GM12878 (cell line): Measurements from ENCODE around the gene SFSWAP.

Source experiments
- CTCF ChIP-seq, 3 experiments: IDR thresholded peaks in 2 of 3; conservative IDR thresholded peaks in 1 of 3; 2 replicates each; pipeline ENCODE4 v1.5.1; 2011; ENCODE audit warnings: low read depth in 3 of 3, low read length in 3 of 3, mild to moderate bottlenecking in 3 of 3, control low read depth in 2 of 3, moderate library complexity in 2 of 3, inconsistent platforms in 1 of 3, mixed read lengths in 1 of 3; ENCODE audit not compliant: control insufficient read depth in 2 of 3, insufficient read depth in 1 of 3; ENCODE audit errors: extremely low read depth in 1 of 3
- JUND ChIP-seq: IDR thresholded peaks from 2 replicates; pipeline ENCODE4 v1.6.1; 2012; ENCODE audit warnings: low read depth, mild to moderate bottlenecking, low read length, improper control_type of control experiment, moderate library complexity
- POLR2AphosphoS5 ChIP-seq: IDR thresholded peaks from 2 replicates; pipeline ENCODE4 v1.6.1; 2011; ENCODE audit warnings: mild to moderate bottlenecking, low read length, inconsistent platforms

GRCh38 chr12:131799828-131800593 is 89.1 kb downstream of the SFSWAP start:
- TF ChIP-seq CTCF (IDR thresholded peaks at IDR 0.05 in 2 of 3, conservative IDR thresholded peaks at IDR 0.05 in 1 of 3; ENCODE audit: control insufficient read depth in 2 of 3, extremely low read depth in 1 of 3, insufficient read depth in 1 of 3, low read depth in 3 of 3, low read length in 3 of 3) (no peak), JUND (no peak), POLR2AphosphoS5 (no peak)
